SH-SY5Y (cell line): ENCODE data around the gene GIMAP7.

Experiments used
- GATA2 ChIP-seq: IDR thresholded peaks from 2 replicates; pipeline ENCODE4 v1.6.1; 2011; ENCODE audit warnings: mild to moderate bottlenecking, low read depth, low read length
- GATA3 ChIP-seq: IDR thresholded peaks from 2 replicates; pipeline ENCODE4 v1.6.1; 2011; ENCODE audit warnings: low read depth, mild to moderate bottlenecking, low read length, moderate library complexity

- TF ChIP-seq GATA3 (no peak), GATA2 (no peak)
Measured at GRCh38 chr7:150514748-150515222, at the start of gene GIMAP7.
